GM12878 (cell line): ENCODE results near the gene TDRD9. TPM values are rescaled to one million over a fixed set of nuclear protein-coding genes. Genes with fewer than 3 reads are reported as not detected.

Experiments used
- ATAC-seq: fragments of 200-7000 bp; cut with Tn5 transposase; 3 replicates; pipeline ENCODE4 v1.9.1; 2020; ENCODE audit warnings: mild to moderate bottlenecking, moderate library complexity
- BruUV-seq: library from RNA; stranded (reverse); fragments of 400-500 nt; replicated peaks from 2 replicates; lab custom pipeline; 2021; lab: Mats Ljungman, UMichigan
- CTCF ChIA-PET: fragments of 300-600 bp; sonication (Branson Sonifier 250); formaldehyde crosslinking; extraction: SDS; loops from one replicate; lab custom pipeline; 2021; ENCODE audit warnings: inconsistent platforms; lab: Yijun Ruan, JAX
- POLR2A ChIA-PET: fragments of 350-600 bp; formaldehyde crosslinking; extraction: SDS; loops from one replicate; lab custom pipeline; 2021; ENCODE audit warnings: inconsistent platforms; lab: Charles Lee
- RAD21 ChIA-PET: fragments of 300-600 bp; sonication (Branson Sonifier 250); formaldehyde crosslinking; loops from one replicate; lab custom pipeline; 2023; ENCODE audit warnings: antibody characterized with exemption; ENCODE audit not compliant: unreplicated experiment; lab: Charles Lee
- SMC1A ChIA-PET: fragments of 300-600 bp; sonication (Branson Sonifier 250); formaldehyde crosslinking; loops from one replicate; lab custom pipeline; 2023; ENCODE audit not compliant: unreplicated experiment, uncharacterized antibody; lab: Charles Lee
- DNase-seq: peaks from one replicate; pipeline ENCODE4 v3.0.0-alpha.2; 2011; ENCODE audit warnings: low read depth, low spot score
- FAIRE-seq: peaks from 3 replicates; lab custom pipeline; 2011; peaks lifted over from hg19 to GRCh38; lab: Jason Lieb, UNC
- H2AFZ ChIP-seq: 2 replicates; pipeline ENCODE4 v1.6.0; 2011; ENCODE audit warnings: low read depth, low read length, control low read depth; ENCODE audit not compliant: control insufficient read depth
- H3K27ac ChIP-seq: 2 replicates; pipeline ENCODE4 v1.5.1; 2011; ENCODE audit warnings: control low read depth; ENCODE audit not compliant: control insufficient read depth, insufficient read depth
- H3K27me3 ChIP-seq, 2 experiments: replicated peaks in 1 of 2; 2 replicates each; pipeline versions ENCODE4 v1.6.0 to v1.6.1; 2011; ENCODE audit warnings: low read length in 1 of 2; ENCODE audit not compliant: control insufficient read depth in 2 of 2, insufficient read depth in 2 of 2
- H3K36me3 ChIP-seq, 2 experiments: 2 replicates each; pipeline ENCODE4 v1.5.1; 2011; ENCODE audit warnings: low read length in 1 of 2; ENCODE audit not compliant: control insufficient read depth in 2 of 2, insufficient read depth in 2 of 2
- H3K4me1 ChIP-seq: 2 replicates; pipeline ENCODE4 v1.6.1; 2011; ENCODE audit warnings: mild to moderate bottlenecking, low read length, moderate library complexity, mixed read lengths; ENCODE audit not compliant: control insufficient read depth, insufficient read depth
- H3K4me2 ChIP-seq: 2 replicates; pipeline ENCODE4 v1.6.0; 2011; ENCODE audit warnings: control low read depth; ENCODE audit not compliant: control insufficient read depth, insufficient read depth
- H3K4me3 ChIP-seq: fragments of 200-600 bp; sonication (generic); 2 replicates; pipeline ENCODE4 v1.5.1; 2016
- H3K79me2 ChIP-seq: 2 replicates; pipeline ENCODE4 v1.6.0; 2011; ENCODE audit warnings: low read length; ENCODE audit not compliant: control insufficient read depth, insufficient read depth
- H3K9ac ChIP-seq: 2 replicates; pipeline ENCODE4 v1.8.0; 2011; ENCODE audit warnings: low read length, control low read depth, mixed read lengths; ENCODE audit not compliant: control insufficient read depth, insufficient read depth
- H3K9me3 ChIP-seq: replicated peaks from 3 replicates; pipeline ENCODE4 v1.5.1; 2011; ENCODE audit warnings: mild to moderate bottlenecking, low read length; ENCODE audit not compliant: control insufficient read depth, insufficient read depth
- H4K20me1 ChIP-seq: 2 replicates; pipeline ENCODE4 v1.6.0; 2011; ENCODE audit not compliant: control insufficient read depth, insufficient read depth
- BCL11A ChIP-seq: IDR thresholded peaks from 2 replicates; pipeline ENCODE4 v1.6.1; 2011; ENCODE audit warnings: low read depth, low read length
- BHLHE40 ChIP-seq, 2 experiments: fragments of 450-650 bp in 1 of 2; IDR thresholded peaks; 2 replicates each; pipeline ENCODE4 v1.6.1; 2011 to 2017; ENCODE audit warnings: low read depth in 2 of 2, borderline replicate concordance in 1 of 2, improper control_type of control experiment in 1 of 2, low read length in 1 of 2, mild to moderate bottlenecking in 1 of 2
- BRCA1 ChIP-seq: IDR thresholded peaks from 2 replicates; pipeline ENCODE4 v1.6.1; 2011; ENCODE audit warnings: low read depth, low read length, improper control_type of control experiment
- CBFB ChIP-seq: IDR thresholded peaks from 2 replicates; pipeline ENCODE4 v1.6.1; 2016; ENCODE audit warnings: antibody characterized with exemption, low read depth
- CHD2 ChIP-seq: IDR thresholded peaks from 2 replicates; pipeline ENCODE4 v1.6.1; 2011; ENCODE audit warnings: low read depth, low read length, improper control_type of control experiment, borderline replicate concordance
- E2F4 ChIP-seq: IDR thresholded peaks from 2 replicates; pipeline ENCODE4 v1.6.1; 2012; ENCODE audit warnings: low read depth, low read length, improper control_type of control experiment
- MTA3 ChIP-seq: IDR thresholded peaks from 2 replicates; pipeline ENCODE4 v1.6.1; 2012; ENCODE audit warnings: low read length, inconsistent platforms, borderline replicate concordance
- NFYB ChIP-seq: IDR thresholded peaks from 2 replicates; pipeline ENCODE4 v1.6.1; 2011; ENCODE audit warnings: low read depth, mild to moderate bottlenecking, low read length, improper control_type of control experiment, moderate library complexity; ENCODE audit not compliant: insufficient read depth
- NR2C1 ChIP-seq: fragments of 450-650 bp; IDR thresholded peaks from 2 replicates; pipeline ENCODE4 v1.6.1; 2017; ENCODE audit warnings: antibody characterized with exemption, mild to moderate bottlenecking, moderate library complexity
- POLR2A ChIP-seq: IDR thresholded peaks from 2 replicates; pipeline ENCODE4 v1.6.1; 2011; ENCODE audit warnings: low read depth, mild to moderate bottlenecking, low read length
- POLR2AphosphoS2 ChIP-seq: IDR thresholded peaks from 2 replicates; pipeline ENCODE4 v1.6.1; 2011; ENCODE audit warnings: low read depth, mild to moderate bottlenecking, low read length, improper control_type of control experiment, moderate library complexity
- RAD51 ChIP-seq: fragments of 450-650 bp; IDR thresholded peaks from 2 replicates; pipeline ENCODE4 v1.6.1; 2016; ENCODE audit warnings: moderate library complexity, mild to moderate bottlenecking, inconsistent platforms
- SIX5 ChIP-seq: IDR thresholded peaks from 2 replicates; pipeline ENCODE4 v1.6.1; 2011; ENCODE audit warnings: mild to moderate bottlenecking, low read depth, low read length, moderate library complexity; ENCODE audit not compliant: severe bottlenecking
- SRF ChIP-seq, 2 experiments: IDR thresholded peaks; 2 replicates each; pipeline ENCODE4 v1.6.1; 2011; ENCODE audit warnings: low read depth in 2 of 2, low read length in 2 of 2, mild to moderate bottlenecking in 1 of 2, moderate library complexity in 1 of 2
- ZSCAN29 ChIP-seq: fragments of 450-650 bp; IDR thresholded peaks from 2 replicates; pipeline ENCODE4 v1.6.1; 2017; ENCODE audit warnings: mild to moderate bottlenecking, moderate library complexity
- WGBS: methylation state at CpG from one replicate; pipeline ENCODE4 v1.1.6; 2016; ENCODE audit warnings: low lambda C conversion rate; ENCODE audit not compliant: insufficient replicate concordance, insufficient coverage; ENCODE audit errors: missing lambda C conversion rate; 5-methylcytosine and 5-hydroxymethylcytosine counted together
- in situ Hi-C: fragments of 300-500 bp; cut with MboI; formaldehyde crosslinking; loops from 9 replicates; pipeline ENCODE4 v1.14.3; 2018; ENCODE audit warnings: mixed read lengths
- intact Hi-C: fragments of 100-400 bp; cut with micrococcal nuclease; formaldehyde crosslinking; loops from one replicate; pipeline ENCODE4 v1.14.2; 2022; ENCODE audit not compliant: unreplicated experiment
- polyA plus RNA-seq, 11 experiments: library from polyadenylated mRNA; depleted of rRNA in 4 of 11; unstranded in 6 of 11; stranded (reverse) in 5 of 11; fragments of >200 nt; fragmentation: Nextera tagmentation in 4 of 11; fragmentation: Illumina TruSeq in 1 of 11; extraction: Ambion mirVana in 4 of 11; extraction: Trizol in 1 of 11; gene quantifications; 1 replicate in 1 of 11; 2 replicates in 10 of 11; pipeline versions ENCODE4 v1.2.1 to v1.2.3, GENCODE V29; 2011 to 2016; ENCODE audit warnings: inconsistent platforms in 2 of 11, missing spikeins in 2 of 11, low read depth in 1 of 11
- total RNA-seq, 4 experiments: library from RNA; depleted of rRNA in 3 of 4; stranded (reverse); fragments of >200 nt in 3 of 4; fragmentation: Illumina TruSeq in 1 of 4; extraction: Trizol in 1 of 4; gene quantifications; 2 replicates each; pipeline versions ENCODE4 v1.2.1 to v1.2.3, GENCODE V29; 2013 to 2021

The TDRD9 gene
- total and polyA plus RNA-seq, 10 of the 15 experiments (the other 5 are each of a cell fraction or from before 2014, with no cell fraction given) = 0.12 TPM; not detected in 9

DNA sequence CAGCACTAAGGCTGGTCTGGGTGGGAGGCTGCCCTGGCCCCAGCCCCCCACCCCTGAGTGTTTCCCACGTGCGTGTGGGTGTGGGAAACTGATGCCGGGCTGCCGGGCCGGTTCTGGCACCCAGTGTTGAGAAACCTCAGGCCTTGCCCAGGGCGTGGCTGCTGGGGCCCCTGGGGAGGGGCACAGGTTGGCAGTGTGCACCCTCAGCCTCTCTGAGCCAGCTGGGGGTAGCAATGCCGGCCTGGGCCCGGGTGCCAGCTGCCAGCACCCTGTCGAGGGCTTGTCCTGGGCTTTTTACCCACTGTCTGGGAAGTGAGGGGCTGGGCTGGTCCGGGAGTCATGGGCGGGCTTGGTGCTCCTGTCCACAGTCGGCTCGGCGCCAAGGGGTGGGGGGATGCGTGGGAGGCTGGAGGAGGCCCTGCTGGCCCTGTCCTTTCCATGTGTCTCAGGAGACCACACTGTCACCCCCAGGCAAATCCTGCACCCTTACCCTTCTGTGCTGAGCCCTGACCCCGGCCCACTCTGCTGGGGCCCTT lies 172.9 kb downstream of the TDRD9 start:
- no peak for TF ChIP-seq E2F4
- no peak for TF ChIP-seq CBFB
- TF ChIP-seq POLR2A = no peak
- TF ChIP-seq BHLHE40 (IDR thresholded peaks at IDR 0.05; ENCODE audit: borderline replicate concordance in 1 of 2, low read depth in 2 of 2, low read length in 1 of 2) = no peak
- no peak for TF ChIP-seq NFYB
- TF ChIP-seq NR2C1 = no peak
- no peak for TF ChIP-seq BRCA1
- no peak for TF ChIP-seq ZSCAN29
- TF ChIP-seq CHD2 = no peak
- TF ChIP-seq POLR2AphosphoS2 = no peak
- no peak for TF ChIP-seq BCL11A
- no peak for TF ChIP-seq SRF (IDR thresholded peaks at IDR 0.05; ENCODE audit: low read depth in 2 of 2, low read length in 2 of 2)
- TF ChIP-seq SIX5 = no peak
- TF ChIP-seq RAD51 = no peak
- no peak for TF ChIP-seq MTA3
- no peak overlapping the region for H2AFZ ChIP-seq
- 17% methylated on average over 15 of the region's 16 CpGs for WGBS
- H3K27ac ChIP-seq = no peak overlapping the region
- intact Hi-C loops (no loop called here), in situ Hi-C loops (no loop called here)
- H3K4me1 ChIP-seq = no peaks in the 10 kb centered on the region
- no TSS peak for BruUV-seq
- DNase-seq = no peak
- POLR2A ChIA-PET = no interaction called here
- H3K4me3 ChIP-seq = no peak overlapping the region
- H4K20me1 ChIP-seq = no peaks in the 10 kb centered on the region
- SMC1A ChIA-PET = no interaction called here
- no peak for ATAC-seq
- no peak overlapping the region for H3K4me2 ChIP-seq
- CTCF ChIA-PET = no interaction called here
- no peaks in the 10 kb centered on the region for H3K79me2 ChIP-seq
- 0 out of 4 replicates have a peak, but pooled peaks cover 0 to 1% of the 10 kb centered on the region in 2 experiments for H3K27me3 ChIP-seq
- RAD21 ChIA-PET = no interaction called here
- H3K9me3 ChIP-seq = no peaks in the 10 kb centered on the region
- no peak for FAIRE-seq
- H3K9ac ChIP-seq = no peak overlapping the region
- no peaks in the 10 kb centered on the region for H3K36me3 ChIP-seq
